Measurements from ENCODE around the gene SORCS2. TPM values are rescaled to one million over a fixed set of nuclear protein-coding genes. Genes with fewer than 3 reads are reported as not detected.

SORCS2 gene
- total RNA-seq, 1 donor from 2014 or later: 13.8 TPM

DNA sequence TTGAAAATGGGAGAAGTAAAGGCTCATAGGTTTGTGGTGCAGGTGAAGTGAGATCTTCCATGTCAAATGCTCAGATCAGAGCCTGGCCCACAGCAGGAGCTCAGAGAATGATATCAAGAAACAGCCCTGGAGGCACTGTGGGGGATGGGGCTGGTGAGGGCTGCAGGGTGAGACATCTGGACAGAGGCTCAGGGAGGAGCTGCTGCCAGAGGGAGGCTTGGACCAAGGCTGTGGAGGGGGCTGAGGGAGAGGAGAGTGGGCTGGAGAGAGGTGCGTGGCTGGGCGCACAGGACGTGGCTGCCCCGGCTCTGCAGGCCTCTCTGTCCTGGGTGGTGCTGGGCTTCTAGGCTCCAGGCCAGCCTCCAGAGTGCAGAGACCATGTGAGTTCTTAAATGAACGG is 5.6 kb downstream of the SORCS2 start:
- H3K36me3 Mint-ChIP-seq (ENCODE audit: low read depth, unreplicated experiment): peaks cover 5% of the 10 kb centered on the region
- Histone ChIP-seq H4K20me1 (ENCODE audit: insufficient read depth, low read length) (peaks cover 26% of the 10 kb centered on the region), H3K9ac (ENCODE audit: low read length) (no peak overlapping the region), H2AFZ (ENCODE audit: low read depth, low read length) (no peak overlapping the region), H3K4me3 (ENCODE audit: insufficient read depth, low read depth, low read length) (no peak overlapping the region), H3K4me1 (ENCODE audit: insufficient read depth, low read length) (peaks cover 65% of the 10 kb centered on the region), H3K79me2 (ENCODE audit: insufficient read depth, low read length) (peaks cover 55% of the 10 kb centered on the region), H3K4me2 (ENCODE audit: low read length) (peak overlapping the region; percentile 20), H3K27ac (ENCODE audit: low read depth, low read length) (no peak overlapping the region), H3K36me3 (ENCODE audit: insufficient read depth, low read length) (no peaks in the 10 kb centered on the region), H3K27me3 (ENCODE audit: insufficient read depth, low read length) (no peaks in the 10 kb centered on the region), H3K9me3 (ENCODE audit: insufficient read depth, low read depth, low read length) (no peaks in the 10 kb centered on the region)
- DNase-seq (ENCODE audit: low read depth) (no peak), FAIRE-seq (no peak)
- H3K9me3 Mint-ChIP-seq (ENCODE audit: unreplicated experiment): peaks cover 2% of the 10 kb centered on the region
- H3K27me3 Mint-ChIP-seq (ENCODE audit: low read depth, unreplicated experiment): peaks cover 7% of the 10 kb centered on the region
- no peak overlapping the region for H3K27ac Mint-ChIP-seq (ENCODE audit: unreplicated experiment)
- peaks cover 65% of the 10 kb centered on the region for H3K4me1 Mint-ChIP-seq (ENCODE audit: low read depth, unreplicated experiment)
- H3K4me3 Mint-ChIP-seq (ENCODE audit: unreplicated experiment): no peak overlapping the region
- TF ChIP-seq, protein P1, sequence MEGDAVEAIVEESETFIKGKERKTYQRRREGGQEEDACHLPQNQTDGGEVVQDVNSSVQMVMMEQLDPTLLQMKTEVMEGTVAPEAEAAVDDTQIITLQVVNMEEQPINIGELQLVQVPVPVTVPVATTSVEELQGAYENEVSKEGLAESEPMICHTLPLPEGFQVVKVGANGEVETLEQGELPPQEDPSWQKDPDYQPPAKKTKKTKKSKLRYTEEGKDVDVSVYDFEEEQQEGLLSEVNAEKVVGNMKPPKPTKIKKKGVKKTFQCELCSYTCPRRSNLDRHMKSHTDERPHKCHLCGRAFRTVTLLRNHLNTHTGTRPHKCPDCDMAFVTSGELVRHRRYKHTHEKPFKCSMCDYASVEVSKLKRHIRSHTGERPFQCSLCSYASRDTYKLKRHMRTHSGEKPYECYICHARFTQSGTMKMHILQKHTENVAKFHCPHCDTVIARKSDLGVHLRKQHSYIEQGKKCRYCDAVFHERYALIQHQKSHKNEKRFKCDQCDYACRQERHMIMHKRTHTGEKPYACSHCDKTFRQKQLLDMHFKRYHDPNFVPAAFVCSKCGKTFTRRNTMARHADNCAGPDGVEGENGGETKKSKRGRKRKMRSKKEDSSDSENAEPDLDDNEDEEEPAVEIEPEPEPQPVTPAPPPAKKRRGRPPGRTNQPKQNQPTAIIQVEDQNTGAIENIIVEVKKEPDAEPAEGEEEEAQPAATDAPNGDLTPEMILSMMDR (IDR thresholded peaks at IDR 0.05; ENCODE audit: insufficient read depth, low read depth, low read length): no peak
- TF ChIP-seq EZH2 (IDR thresholded peaks at IDR 0.05; ENCODE audit: insufficient read depth, low read length): no peak

DNA sequence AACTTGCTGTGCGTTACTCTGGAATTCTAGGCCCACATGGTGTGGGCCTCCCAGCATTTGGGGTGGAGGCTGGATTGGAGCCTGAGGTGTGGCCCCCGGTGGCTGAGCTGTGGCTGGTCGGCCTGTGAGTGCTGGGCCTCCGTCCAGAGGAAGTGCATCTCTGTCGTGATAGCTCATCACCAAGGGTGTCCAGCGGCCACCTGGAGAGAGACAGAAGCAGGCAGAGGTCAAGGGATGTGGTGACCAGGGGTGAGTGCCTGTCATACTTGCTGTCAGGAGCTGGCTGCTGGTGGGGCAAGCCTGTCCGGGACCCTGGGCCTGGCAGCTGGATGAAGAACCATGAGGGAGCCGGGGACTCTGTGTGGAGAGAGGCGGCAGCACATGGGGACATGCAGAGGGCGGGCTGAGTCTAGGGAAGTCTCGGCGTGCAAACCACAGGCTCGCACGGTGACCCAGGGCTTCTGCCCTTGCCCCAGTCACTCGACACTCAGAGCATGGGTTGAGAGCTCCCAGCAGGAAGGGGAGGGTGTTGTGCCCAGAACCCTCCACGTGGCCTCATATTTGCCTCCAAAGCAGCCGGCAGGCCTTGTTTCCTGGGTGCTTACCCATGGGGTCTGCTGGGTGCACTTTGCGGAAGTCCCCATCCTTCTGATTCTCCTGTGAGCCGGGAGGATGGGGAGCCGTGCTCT is 6.2 kb downstream of the SORCS2 start:
- Mint-ChIP-seq H3K4me3 (ENCODE audit: unreplicated experiment) (peak overlapping the region; percentile 31), H3K27ac (ENCODE audit: unreplicated experiment) (no peak overlapping the region), H3K36me3 (ENCODE audit: low read depth, unreplicated experiment) (peaks cover 5% of the 10 kb centered on the region), H3K9me3 (ENCODE audit: unreplicated experiment) (peaks cover 2% of the 10 kb centered on the region), H3K27me3 (ENCODE audit: low read depth, unreplicated experiment) (peaks cover 7% of the 10 kb centered on the region), H3K4me1 (ENCODE audit: low read depth, unreplicated experiment) (peaks cover 66% of the 10 kb centered on the region)
- peaks cover 25% of the 10 kb centered on the region for H4K20me1 ChIP-seq (ENCODE audit: insufficient read depth, low read length)
- H2AFZ ChIP-seq (ENCODE audit: low read depth, low read length): no peak overlapping the region
- H3K9me3 ChIP-seq (ENCODE audit: insufficient read depth, low read depth, low read length): no peaks in the 10 kb centered on the region
- no peak for TF ChIP-seq EZH2 (IDR thresholded peaks at IDR 0.05; ENCODE audit: insufficient read depth, low read length)
- TF ChIP-seq, protein P1 (IDR thresholded peaks at IDR 0.05; ENCODE audit: insufficient read depth, low read depth, low read length): no peak
- H3K4me2 ChIP-seq (ENCODE audit: low read length): peak overlapping the region; percentile 20
- no peaks in the 10 kb centered on the region for H3K36me3 ChIP-seq (ENCODE audit: insufficient read depth, low read length)
- peaks cover 49% of the 10 kb centered on the region for H3K79me2 ChIP-seq (ENCODE audit: insufficient read depth, low read length)
- H3K9ac ChIP-seq (ENCODE audit: low read length): no peak overlapping the region
- FAIRE-seq (no peak), DNase-seq (ENCODE audit: low read depth) (no peak)
- no peak overlapping the region for H3K27ac ChIP-seq (ENCODE audit: low read depth, low read length)
- peaks cover 60% of the 10 kb centered on the region for H3K4me1 ChIP-seq (ENCODE audit: insufficient read depth, low read length)
- no peak overlapping the region for H3K4me3 ChIP-seq (ENCODE audit: insufficient read depth, low read depth, low read length)
- H3K27me3 ChIP-seq (ENCODE audit: insufficient read depth, low read length): no peaks in the 10 kb centered on the region

DNA sequence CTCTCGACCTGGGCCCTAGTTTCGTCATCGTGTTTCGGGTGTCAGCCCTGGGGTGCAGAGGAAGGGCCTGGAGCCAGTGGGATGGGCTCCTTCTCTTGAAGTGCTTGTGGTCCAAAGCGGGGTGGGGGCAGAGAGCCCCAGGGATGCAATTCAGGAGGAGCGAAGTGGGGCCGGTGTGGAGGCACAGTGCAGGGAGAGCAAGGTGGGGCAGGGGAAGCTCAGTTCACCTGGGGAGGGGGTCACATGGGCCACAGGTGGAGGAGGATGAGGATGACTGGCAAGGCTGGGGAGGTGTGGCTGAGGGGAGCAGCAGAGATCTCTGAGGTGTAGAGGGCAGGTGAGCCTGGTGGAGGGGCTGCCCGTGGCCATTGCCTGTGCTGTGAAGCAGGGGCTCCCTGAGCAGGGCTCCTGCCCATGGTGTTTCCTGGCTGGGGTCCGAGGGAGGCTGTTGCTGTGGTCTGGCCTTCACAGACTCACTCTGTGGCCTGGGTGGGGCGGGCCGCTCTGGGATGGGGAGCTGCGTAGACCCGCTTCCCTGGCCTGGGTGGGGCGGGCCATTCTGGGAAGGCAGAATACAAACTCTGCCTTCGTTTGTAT is 6.9 kb downstream of the SORCS2 start:
- peaks cover 5% of the 10 kb centered on the region for H3K36me3 Mint-ChIP-seq (ENCODE audit: low read depth, unreplicated experiment)
- H3K27ac Mint-ChIP-seq (ENCODE audit: unreplicated experiment): no peak overlapping the region
- Histone ChIP-seq H3K4me1 (ENCODE audit: insufficient read depth, low read length) (peaks cover 53% of the 10 kb centered on the region), H3K9me3 (ENCODE audit: insufficient read depth, low read depth, low read length) (no peaks in the 10 kb centered on the region), H3K27me3 (ENCODE audit: insufficient read depth, low read length) (no peaks in the 10 kb centered on the region), H3K79me2 (ENCODE audit: insufficient read depth, low read length) (peaks cover 48% of the 10 kb centered on the region), H3K36me3 (ENCODE audit: insufficient read depth, low read length) (no peaks in the 10 kb centered on the region), H3K4me2 (ENCODE audit: low read length) (no peak overlapping the region), H2AFZ (ENCODE audit: low read depth, low read length) (no peak overlapping the region), H3K27ac (ENCODE audit: low read depth, low read length) (no peak overlapping the region), H4K20me1 (ENCODE audit: insufficient read depth, low read length) (peaks cover 18% of the 10 kb centered on the region), H3K9ac (ENCODE audit: low read length) (no peak overlapping the region), H3K4me3 (ENCODE audit: insufficient read depth, low read depth, low read length) (no peak overlapping the region)
- H3K4me3 Mint-ChIP-seq (ENCODE audit: unreplicated experiment): no peak overlapping the region
- DNase-seq (ENCODE audit: low read depth) (no peak), FAIRE-seq (no peak)
- TF ChIP-seq, protein P1 (IDR thresholded peaks at IDR 0.05; ENCODE audit: insufficient read depth, low read depth, low read length): no peak
- no peak for TF ChIP-seq EZH2 (IDR thresholded peaks at IDR 0.05; ENCODE audit: insufficient read depth, low read length)
- peaks cover 2% of the 10 kb centered on the region for H3K9me3 Mint-ChIP-seq (ENCODE audit: unreplicated experiment)
- peaks cover 66% of the 10 kb centered on the region for H3K4me1 Mint-ChIP-seq (ENCODE audit: low read depth, unreplicated experiment)
- peaks cover 6% of the 10 kb centered on the region for H3K27me3 Mint-ChIP-seq (ENCODE audit: low read depth, unreplicated experiment)

Data from astrocyte (in vitro differentiated cells and primary cell).